KMS-11 (cell line): ENCODE results near the gene PMF1.

Experiments used
- H2AFZ ChIP-seq: fragments of 200-600 bp; sonication (generic); 2 replicates; pipeline ENCODE4 v1.6.1; 2016; ENCODE audit warnings: antibody characterized with exemption, mixed run types, low read depth
- H3K27ac ChIP-seq: fragments of 200-600 bp; sonication (generic); 2 replicates; pipeline ENCODE4 v1.6.1; 2016; ENCODE audit warnings: mild to moderate bottlenecking, mixed run types
- H3K27me3 ChIP-seq: fragments of 200-600 bp; sonication (generic); 2 replicates; pipeline ENCODE4 v1.6.1; 2017; ENCODE audit warnings: mild to moderate bottlenecking, low read depth, mixed run types, moderate library complexity; ENCODE audit not compliant: insufficient read depth
- H3K36me3 ChIP-seq: fragments of 200-600 bp; sonication (generic); 2 replicates; pipeline ENCODE4 v1.6.1; 2017; ENCODE audit warnings: mild to moderate bottlenecking, mixed run types; ENCODE audit not compliant: insufficient read depth
- H3K4me1 ChIP-seq: fragments of 200-600 bp; sonication (generic); 2 replicates; pipeline ENCODE4 v1.6.1; 2016; ENCODE audit warnings: mild to moderate bottlenecking, low read depth, mixed run types; ENCODE audit not compliant: poor library complexity, severe bottlenecking
- H3K4me2 ChIP-seq: fragments of 200-600 bp; sonication (generic); 2 replicates; pipeline ENCODE4 v1.7.0; 2016; ENCODE audit warnings: mild to moderate bottlenecking, mixed run types
- H3K4me3 ChIP-seq: fragments of 200-600 bp; sonication (generic); IDR thresholded peaks from 2 replicates; pipeline ENCODE4 v1.6.1; 2017; ENCODE audit warnings: low read depth, low read length, mixed read lengths; ENCODE audit not compliant: insufficient read depth
- H3K79me2 ChIP-seq: fragments of 200-600 bp; sonication (generic); 2 replicates; pipeline ENCODE4 v1.6.1; 2016; ENCODE audit warnings: low read depth, mixed run types; ENCODE audit not compliant: insufficient read depth
- H3K9ac ChIP-seq: fragments of 200-600 bp; sonication (generic); 2 replicates; pipeline ENCODE4 v1.6.1; 2016; ENCODE audit warnings: mild to moderate bottlenecking, mixed run types
- H4K20me1 ChIP-seq: fragments of 200-600 bp; sonication (generic); 2 replicates; pipeline ENCODE4 v1.6.1; 2016; ENCODE audit warnings: mild to moderate bottlenecking, mixed run types; ENCODE audit not compliant: insufficient read depth
- TF ChIP-seq, protein P1 (sequence below): fragments of 200-600 bp; sonication (generic); conservative IDR thresholded peaks from 2 replicates; pipeline ENCODE4 v1.6.1; 2017; ENCODE audit warnings: low read depth, mild to moderate bottlenecking, antibody characterized with exemption, low read length, moderate library complexity, mixed read lengths

The PMF1 gene

DNA sequence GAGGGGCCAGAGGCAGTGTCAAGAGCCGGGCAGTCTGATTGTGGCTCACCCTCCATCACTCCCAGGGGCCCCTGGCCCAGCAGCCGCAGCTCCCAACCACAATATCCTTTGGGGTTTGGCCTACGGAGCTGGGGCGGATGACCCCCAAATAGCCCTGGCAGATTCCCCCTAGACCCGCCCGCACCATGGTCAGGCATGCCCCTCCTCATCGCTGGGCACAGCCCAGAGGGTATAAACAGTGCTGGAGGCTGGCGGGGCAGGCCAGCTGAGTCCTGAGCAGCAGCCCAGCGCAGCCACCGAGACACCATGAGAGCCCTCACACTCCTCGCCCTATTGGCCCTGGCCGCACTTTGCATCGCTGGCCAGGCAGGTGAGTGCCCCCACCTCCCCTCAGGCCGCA lies 29.1 kb downstream of the PMF1 start, which contains the start of gene BGLAP:
TSS of gene BGLAP (plus strand) at position 259 of the 400 bp plus-strand sequence. CDS start at position 307, 48 bp downstream.
- no peak within 1 kb of the TSS for H3K9ac ChIP-seq
- no peaks in the 10 kb centered on the region for H3K4me1 ChIP-seq
- no peaks in the 10 kb centered on the region for H4K20me1 ChIP-seq
- no peaks in the 10 kb centered on the region for H3K27me3 ChIP-seq
- H3K36me3 ChIP-seq, result no peaks in the 10 kb centered on the region
- no peak within 1 kb of the TSS for H3K27ac ChIP-seq
- TF ChIP-seq, protein P1, sequence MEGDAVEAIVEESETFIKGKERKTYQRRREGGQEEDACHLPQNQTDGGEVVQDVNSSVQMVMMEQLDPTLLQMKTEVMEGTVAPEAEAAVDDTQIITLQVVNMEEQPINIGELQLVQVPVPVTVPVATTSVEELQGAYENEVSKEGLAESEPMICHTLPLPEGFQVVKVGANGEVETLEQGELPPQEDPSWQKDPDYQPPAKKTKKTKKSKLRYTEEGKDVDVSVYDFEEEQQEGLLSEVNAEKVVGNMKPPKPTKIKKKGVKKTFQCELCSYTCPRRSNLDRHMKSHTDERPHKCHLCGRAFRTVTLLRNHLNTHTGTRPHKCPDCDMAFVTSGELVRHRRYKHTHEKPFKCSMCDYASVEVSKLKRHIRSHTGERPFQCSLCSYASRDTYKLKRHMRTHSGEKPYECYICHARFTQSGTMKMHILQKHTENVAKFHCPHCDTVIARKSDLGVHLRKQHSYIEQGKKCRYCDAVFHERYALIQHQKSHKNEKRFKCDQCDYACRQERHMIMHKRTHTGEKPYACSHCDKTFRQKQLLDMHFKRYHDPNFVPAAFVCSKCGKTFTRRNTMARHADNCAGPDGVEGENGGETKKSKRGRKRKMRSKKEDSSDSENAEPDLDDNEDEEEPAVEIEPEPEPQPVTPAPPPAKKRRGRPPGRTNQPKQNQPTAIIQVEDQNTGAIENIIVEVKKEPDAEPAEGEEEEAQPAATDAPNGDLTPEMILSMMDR, result no peak
- no peak within 1 kb of the TSS for H3K4me3 ChIP-seq
- no peaks in the 10 kb centered on the region for H3K79me2 ChIP-seq
- no peak within 1 kb of the TSS for H3K4me2 ChIP-seq
- H2AFZ ChIP-seq, result no peak within 1 kb of the TSS

- TF ChIP-seq, protein P1, result no peak
- H3K4me2 ChIP-seq, result no peak overlapping the region
- H3K4me1 ChIP-seq, result no peaks in the 10 kb centered on the region
- no peaks in the 10 kb centered on the region for H3K27me3 ChIP-seq
- no peak overlapping the region for H3K27ac ChIP-seq
- H2AFZ ChIP-seq, result no peak overlapping the region
- no peaks in the 10 kb centered on the region for H3K79me2 ChIP-seq
- H3K36me3 ChIP-seq, result no peaks in the 10 kb centered on the region
- no peak overlapping the region for H3K4me3 ChIP-seq
- H3K9ac ChIP-seq, result no peak overlapping the region
- H4K20me1 ChIP-seq, result no peaks in the 10 kb centered on the region
Observed at GRCh38 chr1:156242738-156243137, 29.9 kb downstream of the PMF1 start.

DNA sequence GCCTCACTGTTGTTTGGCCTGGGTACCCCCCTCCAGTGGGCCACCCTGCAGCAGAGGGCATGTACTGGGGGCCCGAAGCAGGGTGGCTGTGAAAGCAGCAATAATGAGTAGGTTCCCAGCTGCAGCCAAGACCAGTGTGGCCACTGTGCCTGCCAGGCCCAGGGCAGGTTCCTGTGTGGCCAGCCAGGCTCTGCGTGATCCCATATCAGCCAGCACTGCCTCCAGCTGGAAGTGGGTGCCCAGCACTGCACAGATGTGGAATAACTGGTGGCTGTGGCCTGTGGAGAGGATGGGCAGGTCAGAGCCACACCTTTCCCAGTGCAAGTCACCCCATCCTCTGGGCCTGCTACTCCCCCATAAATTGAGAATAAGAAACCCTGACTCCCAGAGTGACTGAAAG lies 31.3 kb downstream of the PMF1 start:
- no peaks in the 10 kb centered on the region for H3K27me3 ChIP-seq
- H3K9ac ChIP-seq, result no peak overlapping the region
- TF ChIP-seq, protein P1, result no peak
- H4K20me1 ChIP-seq, result no peaks in the 10 kb centered on the region
- H3K4me2 ChIP-seq, result no peak overlapping the region
- no peaks in the 10 kb centered on the region; the same call in 1 of the 2 replicates for H3K36me3 ChIP-seq
- no peaks in the 10 kb centered on the region for H3K4me1 ChIP-seq
- no peaks in the 10 kb centered on the region for H3K79me2 ChIP-seq
- H2AFZ ChIP-seq, result no peak overlapping the region
- no peak overlapping the region for H3K4me3 ChIP-seq
- no peak overlapping the region; the same call in 1 of the 2 replicates for H3K27ac ChIP-seq

- Histone ChIP-seq H3K27ac (no peak overlapping the region; the same call in 1 of the 2 replicates), H3K27me3 (no peaks in the 10 kb centered on the region), H3K9ac (no peak overlapping the region), H2AFZ (no peak overlapping the region), H3K79me2 (no peaks in the 10 kb centered on the region), H3K4me3 (no peak overlapping the region), H3K4me2 (no peak overlapping the region), H4K20me1 (no peaks in the 10 kb centered on the region), H3K4me1 (no peaks in the 10 kb centered on the region), H3K36me3 (no peaks in the 10 kb centered on the region; the same call in 1 of the 2 replicates)
- TF ChIP-seq, protein P1, result no peak
Observed at GRCh38 chr1:156244712-156245111, 31.9 kb downstream of the PMF1 start.
